SK-N-MC (cell line): ENCODE results near the gene ASCL1.

Experiments
- EZH2 ChIP-seq: fragments of 200-600 bp; sonication (generic); IDR thresholded peaks from one replicate; pipeline ENCODE4 v1.6.1; 2017; ENCODE audit warnings: antibody characterized with exemption
- FOXP2 ChIP-seq: optimal IDR thresholded peaks from 2 replicates; pipeline ENCODE3; 2011; ENCODE audit warnings: mild to moderate bottlenecking, moderate library complexity; ENCODE audit not compliant: insufficient read depth; ENCODE audit errors: extremely low read length, control extremely low read depth
- POLR2AphosphoS5 ChIP-seq: IDR thresholded peaks from 2 replicates; pipeline ENCODE4 v1.6.1; 2012; ENCODE audit warnings: mild to moderate bottlenecking, low read depth, low read length, borderline replicate concordance

GRCh38 chr12:102958830-102959176 lies 1.3 kb downstream of the ASCL1 start:
- TF ChIP-seq EZH2 (no peak), POLR2AphosphoS5 (no peak), FOXP2 (no peak)
